H1 (cell line): ENCODE measurements around the gene STXBP4. TPM values are rescaled to one million over a fixed set of nuclear protein-coding genes. Genes with fewer than 3 reads are reported as not detected.

Experiments used
- CTCF ChIA-PET: fragments of 300-600 bp; sonication (Branson Sonifier 250); formaldehyde crosslinking; loops from one replicate; lab custom pipeline; 2021; ENCODE audit not compliant: partially characterized antibody; lab: Charles Lee
- POLR2A ChIA-PET: fragments of 300-600 bp; sonication (Branson Sonifier 250); formaldehyde crosslinking; loops from one replicate; lab custom pipeline; 2021; ENCODE audit warnings: inconsistent platforms; ENCODE audit not compliant: partially characterized antibody; lab: Charles Lee
- DNase-seq, 2 experiments: peaks; one replicate each; pipeline versions ENCODE4 v3.0.0 to v3.0.0-alpha.2; 2010 to 2022; ENCODE audit warnings: low spot score in 2 of 2, low read depth in 1 of 2, mixed read lengths in 1 of 2
- FAIRE-seq: peaks from 2 replicates; lab custom pipeline; 2011; peaks lifted over from hg19 to GRCh38; lab: Jason Lieb, UNC
- H2AFZ ChIP-seq: 2 replicates; pipeline ENCODE4 v1.8.1; 2012; ENCODE audit warnings: low read length, inconsistent platforms
- H2AK5ac ChIP-seq: 2 replicates; pipeline ENCODE4 v1.6.1; 2013; ENCODE audit warnings: low read depth, low read length
- H2BK120ac ChIP-seq: replicated peaks from 2 replicates; pipeline ENCODE3; 2013; ENCODE audit warnings: low read depth, low read length, inconsistent platforms
- H2BK12ac ChIP-seq: 2 replicates; pipeline ENCODE4 v1.6.1; 2013; ENCODE audit warnings: low read depth, low read length
- H2BK15ac ChIP-seq: 2 replicates; pipeline ENCODE4 v1.6.1; 2013; ENCODE audit warnings: low read length
- H2BK20ac ChIP-seq: 2 replicates; pipeline ENCODE4 v1.6.1; 2013; ENCODE audit warnings: low read length
- H2BK5ac ChIP-seq: 2 replicates; pipeline ENCODE4 v1.6.1; 2013; ENCODE audit warnings: low read depth, low read length
- H3K14ac ChIP-seq: 2 replicates; pipeline ENCODE4 v1.6.1; 2013; ENCODE audit warnings: inconsistent platforms; ENCODE audit not compliant: insufficient read length
- H3K18ac ChIP-seq: 2 replicates; pipeline ENCODE4 v1.6.1; 2013; ENCODE audit warnings: low read length; ENCODE audit errors: extremely low read depth
- H3K23ac ChIP-seq: 2 replicates; pipeline ENCODE4 v1.6.1; 2013; ENCODE audit warnings: inconsistent platforms; ENCODE audit not compliant: insufficient read length
- H3K23me2 ChIP-seq: 2 replicates; pipeline ENCODE4 v1.6.1; 2013; ENCODE audit warnings: low read depth, low read length
- H3K27ac ChIP-seq: 2 replicates; pipeline ENCODE4 v1.6.1; 2011; ENCODE audit warnings: low read depth, low read length, inconsistent platforms
- H3K27me3 ChIP-seq, 4 experiments: replicated peaks in 1 of 4; 1 replicate in 1 of 4; 2 replicates in 3 of 4; pipeline versions ENCODE4 v1.6.1 to v1.8.1; 2011 to 2013; ENCODE audit warnings: low read length in 3 of 4, mild to moderate bottlenecking in 3 of 4, inconsistent platforms in 2 of 4, mixed read lengths in 2 of 4, moderate library complexity in 1 of 4; ENCODE audit not compliant: control insufficient read depth in 3 of 4, insufficient read depth in 3 of 4; ENCODE audit errors: extremely low read depth in 1 of 4
- H3K36me3 ChIP-seq, 4 experiments: 2 replicates each; pipeline versions ENCODE4 v1.6.1 to v1.8.1; 2011 to 2013; ENCODE audit warnings: mild to moderate bottlenecking in 4 of 4, low read length in 3 of 4, moderate library complexity in 2 of 4, control low read depth in 1 of 4, inconsistent platforms in 1 of 4; ENCODE audit not compliant: insufficient read depth in 4 of 4, control insufficient read depth in 2 of 4
- H3K4ac ChIP-seq: replicated peaks from 2 replicates; pipeline ENCODE3; 2013; ENCODE audit warnings: low read length, low read depth, mixed read lengths, inconsistent platforms; ENCODE audit not compliant: insufficient read length
- H3K4me1 ChIP-seq, 4 experiments: replicated peaks in 1 of 4; 1 replicate in 1 of 4; 2 replicates in 3 of 4; pipeline versions ENCODE4 v1.6.1 to v1.8.1; 2011 to 2013; ENCODE audit warnings: low read length in 3 of 4, inconsistent platforms in 2 of 4, mixed read lengths in 1 of 4; ENCODE audit not compliant: insufficient read depth in 4 of 4, control insufficient read depth in 3 of 4
- H3K4me2 ChIP-seq, 2 experiments: 2 replicates each; pipeline versions ENCODE4 v1.6.1 to v1.8.1; 2011 to 2013; ENCODE audit warnings: low read depth in 2 of 2, low read length in 2 of 2, control low read depth in 1 of 2, inconsistent platforms in 1 of 2, mild to moderate bottlenecking in 1 of 2; ENCODE audit not compliant: insufficient read depth in 1 of 2
- H3K4me3 ChIP-seq, 4 experiments: fragments of 200-600, 300-600 bp in 1 of 4; sonication (generic), shearing (Covaris generic), sonication (Bioruptor Twin) in 1 of 4; 2 replicates each; pipeline versions ENCODE4 v1.5.1 to v1.8.1; 2011 to 2016; ENCODE audit warnings: low read length in 4 of 4, low read depth in 3 of 4, control low read depth in 2 of 4, inconsistent platforms in 2 of 4, mild to moderate bottlenecking in 2 of 4, mixed read lengths in 1 of 4, moderate library complexity in 1 of 4; ENCODE audit not compliant: insufficient read depth in 2 of 4; ENCODE audit errors: extremely low read depth in 1 of 4
- H3K56ac ChIP-seq: replicated peaks from 2 replicates; pipeline ENCODE3; 2013; ENCODE audit warnings: low read depth, mild to moderate bottlenecking, mixed read lengths, low read length, inconsistent platforms; ENCODE audit not compliant: insufficient read length
- H3K79me1 ChIP-seq: 2 replicates; pipeline ENCODE4 v1.6.1; 2013; ENCODE audit warnings: low read depth, low read length, control low read depth
- H3K79me2 ChIP-seq, 2 experiments: 2 replicates each; pipeline versions ENCODE4 v1.6.1 to v1.8.1; 2012 to 2013; ENCODE audit warnings: low read length in 2 of 2, mild to moderate bottlenecking in 2 of 2, inconsistent platforms in 1 of 2; ENCODE audit not compliant: insufficient read depth in 2 of 2, control insufficient read depth in 1 of 2
- H3K9ac ChIP-seq, 4 experiments: replicated peaks in 1 of 4; 1 replicate in 1 of 4; 2 replicates in 3 of 4; pipeline versions ENCODE4 v1.6.1 to v1.8.1; 2011 to 2013; ENCODE audit warnings: low read depth in 3 of 4, low read length in 3 of 4, control low read depth in 2 of 4, mild to moderate bottlenecking in 2 of 4, moderate library complexity in 2 of 4, inconsistent platforms in 1 of 4; ENCODE audit errors: extremely low read depth in 1 of 4
- H3K9me3 ChIP-seq, 2 experiments: 2 replicates each; pipeline versions ENCODE4 v1.6.1 to v1.8.1; 2012 to 2013; ENCODE audit warnings: mild to moderate bottlenecking in 2 of 2, moderate library complexity in 2 of 2, control low read depth in 1 of 2, inconsistent platforms in 1 of 2, low read depth in 1 of 2, low read length in 1 of 2, mixed read lengths in 1 of 2; ENCODE audit not compliant: insufficient read depth in 2 of 2
- H4K20me1 ChIP-seq, 2 experiments: replicated peaks in 1 of 2; 2 replicates each; pipeline versions ENCODE3 to v1.8.1; 2011 to 2013; ENCODE audit warnings: inconsistent platforms in 2 of 2, low read length in 2 of 2, mild to moderate bottlenecking in 1 of 2; ENCODE audit not compliant: insufficient read depth in 2 of 2, control insufficient read depth in 1 of 2
- H4K5ac ChIP-seq: 2 replicates; pipeline ENCODE4 v1.6.1; 2013; ENCODE audit warnings: low read length, low read depth, mixed read lengths, inconsistent platforms; ENCODE audit not compliant: insufficient read length
- H4K8ac ChIP-seq: 2 replicates; pipeline ENCODE4 v1.8.0; 2013; ENCODE audit warnings: mild to moderate bottlenecking, moderate library complexity, low read length, inconsistent platforms; ENCODE audit not compliant: insufficient read depth; ENCODE audit errors: extremely low read depth
- H4K91ac ChIP-seq: replicated peaks from 2 replicates; pipeline ENCODE3; 2013; ENCODE audit warnings: low read length, mixed read lengths, inconsistent platforms; ENCODE audit not compliant: insufficient read length
- PHF8 ChIP-seq: fragments of 200-600 bp; sonication (generic); conservative IDR thresholded peaks from 2 replicates; pipeline ENCODE4 v1.7.1; 2012; ENCODE audit warnings: low read depth, mild to moderate bottlenecking, inconsistent platforms, low read length, moderate library complexity
- RAD21 ChIP-seq, 2 experiments: IDR thresholded peaks in 1 of 2; conservative IDR thresholded peaks in 1 of 2; 2 replicates each; pipeline ENCODE4 v1.6.1; 2011; ENCODE audit warnings: low read depth in 2 of 2, low read length in 2 of 2, improper control_type of control experiment in 1 of 2, inconsistent platforms in 1 of 2, mild to moderate bottlenecking in 1 of 2, moderate library complexity in 1 of 2
- WGBS, 2 experiments: shearing (Covaris generic) in 1 of 2; methylation state at CpG; one replicate each; pipeline versions ENCODE4 v1.1.6 to v1.1.7; 2013 to 2015; ENCODE audit warnings: low lambda C conversion rate in 2 of 2, mixed read lengths in 2 of 2, inconsistent platforms in 1 of 2, low coverage in 1 of 2, missing lambda C conversion rate in 1 of 2; ENCODE audit not compliant: insufficient replicate concordance in 2 of 2, insufficient coverage in 1 of 2, insufficient read length in 1 of 2; ENCODE audit errors: extremely low coverage in 1 of 2, missing lambda C conversion rate in 1 of 2; 5-methylcytosine and 5-hydroxymethylcytosine counted together
- polyA plus RNA-seq, 7 experiments: library from polyadenylated mRNA; depleted of rRNA in 3 of 7; stranded (reverse) in 5 of 7; unstranded in 2 of 7; fragments of >200 nt in 5 of 7; fragments of 200-250 nt in 2 of 7; gene quantifications; 1 replicate in 5 of 7; 2 replicates in 1 of 7; 4 replicates in 1 of 7; pipeline versions ENCODE4 v1.2.1 to v1.2.3, GENCODE V29; 2011 to 2013; ENCODE audit warnings: missing spikeins in 2 of 7, mixed read lengths in 2 of 7
- total RNA-seq: library from RNA; stranded (reverse); fragmentation: NEBNext Ultra II Directional; extraction: Animal tissue kit (Norgen Biotek cat#: 25700); gene quantifications from 2 replicates; pipeline ENCODE4 v1.2.1, GENCODE V29; 2021
- TF ChIP-seq, protein P1 (sequence below), 3 experiments: IDR thresholded peaks; 1 replicate in 2 of 3; 2 replicates in 1 of 3; pipeline versions ENCODE4 v1.5.1 to v1.6.1; 2011; ENCODE audit warnings: low read length in 3 of 3, mild to moderate bottlenecking in 3 of 3, inconsistent platforms in 2 of 3, low read depth in 1 of 3, moderate library complexity in 1 of 3; ENCODE audit not compliant: insufficient read depth in 1 of 3; ENCODE audit errors: control extremely low read depth in 1 of 3

STXBP4 gene
- total and polyA plus RNA-seq, 2 of the 8 experiments (the other 6 are each of a cell fraction or from before 2014, with no cell fraction given), result 3.2 to 18.5 TPM

- Histone ChIP-seq H3K9ac (no peak overlapping the region), H4K5ac (no peak overlapping the region), H3K79me1 (no peaks in the 10 kb centered on the region), H3K4me3 (no peak overlapping the region), H4K20me1 (no peaks in the 10 kb centered on the region), H3K4me1 (no peaks in the 10 kb centered on the region), H2BK5ac (no peak overlapping the region), H4K8ac (no peak overlapping the region), H3K27ac (no peak overlapping the region), H3K23me2 (no peaks in the 10 kb centered on the region), H3K23ac (no peak overlapping the region), H3K27me3 (no peaks in the 10 kb centered on the region), H3K9me3 (no peaks in the 10 kb centered on the region), H2AK5ac (no peak overlapping the region), H3K56ac (no peak overlapping the region), H2BK20ac (no peak overlapping the region), H2BK15ac (no peak overlapping the region), H3K18ac (no peak overlapping the region), H2BK120ac (no peak overlapping the region), H2BK12ac (no peak overlapping the region), H4K91ac (no peak overlapping the region), H3K4me2 (no peak overlapping the region), H3K79me2 (no peaks in the 10 kb centered on the region), H2AFZ (no peak overlapping the region), H3K36me3 (no peaks in the 10 kb centered on the region; a peak in 1 of 8 replicates), H3K4ac (no peak overlapping the region), H3K14ac (no peak overlapping the region)
- TF ChIP-seq PHF8 (no peak), RAD21 (IDR thresholded peaks at IDR 0.05 in 1 of 2, conservative IDR thresholded peaks at IDR 0.05 in 1 of 2; ENCODE audit: low read depth in 2 of 2, low read length in 2 of 2) (peak; percentile 63 to 67)
- TF ChIP-seq, protein P1, sequence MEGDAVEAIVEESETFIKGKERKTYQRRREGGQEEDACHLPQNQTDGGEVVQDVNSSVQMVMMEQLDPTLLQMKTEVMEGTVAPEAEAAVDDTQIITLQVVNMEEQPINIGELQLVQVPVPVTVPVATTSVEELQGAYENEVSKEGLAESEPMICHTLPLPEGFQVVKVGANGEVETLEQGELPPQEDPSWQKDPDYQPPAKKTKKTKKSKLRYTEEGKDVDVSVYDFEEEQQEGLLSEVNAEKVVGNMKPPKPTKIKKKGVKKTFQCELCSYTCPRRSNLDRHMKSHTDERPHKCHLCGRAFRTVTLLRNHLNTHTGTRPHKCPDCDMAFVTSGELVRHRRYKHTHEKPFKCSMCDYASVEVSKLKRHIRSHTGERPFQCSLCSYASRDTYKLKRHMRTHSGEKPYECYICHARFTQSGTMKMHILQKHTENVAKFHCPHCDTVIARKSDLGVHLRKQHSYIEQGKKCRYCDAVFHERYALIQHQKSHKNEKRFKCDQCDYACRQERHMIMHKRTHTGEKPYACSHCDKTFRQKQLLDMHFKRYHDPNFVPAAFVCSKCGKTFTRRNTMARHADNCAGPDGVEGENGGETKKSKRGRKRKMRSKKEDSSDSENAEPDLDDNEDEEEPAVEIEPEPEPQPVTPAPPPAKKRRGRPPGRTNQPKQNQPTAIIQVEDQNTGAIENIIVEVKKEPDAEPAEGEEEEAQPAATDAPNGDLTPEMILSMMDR (IDR thresholded peaks at IDR 0.05; ENCODE audit: control extremely low read depth in 1 of 3, insufficient read depth in 1 of 3, low read depth in 1 of 3, low read length in 3 of 3), result peak in 2 of 3 experiments; percentile 45 to 47; a peak in 2 of 4 replicates
- 87% methylated on average over 8 of the region's 8 CpGs; no CpG with 5 or more reads in 1 of the 2 experiments for WGBS, 2 experiments
- no peak for DNase-seq
- POLR2A ChIA-PET, result interaction anchor here (0.6 to 1.3 kb wide), 2 partner anchors 13 to 363 kb away, joined by 3 to 5 read pairs; no protein-coding TSS in a partner anchor
- no peak for FAIRE-seq
- CTCF ChIA-PET, result interaction anchor here (0.6 to 7.6 kb wide), 25 partner anchors 11 to 1192 kb away, joined by 3 to 107 read pairs (median 4); no protein-coding TSS in a partner anchor
Observed at GRCh38 chr17:54992797-54993639, 24.5 kb downstream of the STXBP4 start.
